CD14-positive monocyte (primary cell): Measurements from ENCODE around the gene LYRM1. TPM values are rescaled to one million over a fixed set of nuclear protein-coding genes. Genes with fewer than 3 reads are reported as not detected.

Source experiments
- DNase-seq, 3 donors: peaks; one replicate each; pipeline ENCODE4 v3.0.0-alpha.2; 2011 to 2022
- H2AFZ ChIP-seq: 2 replicates; pipeline ENCODE4 v1.6.0; 2012; ENCODE audit warnings: mild to moderate bottlenecking, low read depth, low read length, inconsistent platforms; ENCODE audit not compliant: insufficient read depth, poor library complexity, severe bottlenecking
- H3K27ac ChIP-seq, 2 donors: 1 replicate in 1 of 2; 2 replicates in 1 of 2; pipeline ENCODE4 v1.5.1; 2012 to 2013; ENCODE audit warnings: low read length in 2 of 2, control low read depth in 1 of 2, inconsistent platforms in 1 of 2, low read depth in 1 of 2, mild to moderate bottlenecking in 1 of 2
- H3K27me3 ChIP-seq, 2 donors: one replicate each; pipeline versions ENCODE4 v1.6.0 to v1.6.1; 2011 to 2013; ENCODE audit warnings: low read length in 2 of 2; ENCODE audit not compliant: control insufficient read depth in 2 of 2, insufficient read depth in 2 of 2
- H3K36me3 ChIP-seq, 2 donors: replicated peaks in 1 of 2; 1 replicate in 1 of 2; 2 replicates in 1 of 2; pipeline versions ENCODE4 v1.5.1 to v1.6.1; 2012 to 2013; ENCODE audit warnings: low read length in 2 of 2, control low read depth in 1 of 2, inconsistent platforms in 1 of 2, mild to moderate bottlenecking in 1 of 2; ENCODE audit not compliant: insufficient read depth in 2 of 2, control insufficient read depth in 1 of 2
- H3K4me1 ChIP-seq, 2 donors: 1 replicate in 1 of 2; 2 replicates in 1 of 2; pipeline versions ENCODE4 v1.5.1 to v1.6.1; 2012 to 2013; ENCODE audit warnings: low read length in 2 of 2, control low read depth in 1 of 2, inconsistent platforms in 1 of 2, mild to moderate bottlenecking in 1 of 2, moderate library complexity in 1 of 2; ENCODE audit not compliant: insufficient read depth in 2 of 2, control insufficient read depth in 1 of 2
- H3K4me2 ChIP-seq: replicated peaks from 2 replicates; pipeline ENCODE3; 2012; ENCODE audit warnings: low read length, moderate library complexity, mild to moderate bottlenecking; ENCODE audit not compliant: poor library complexity, severe bottlenecking; ENCODE audit errors: extremely low read depth
- H3K4me3 ChIP-seq, 3 experiments: fragments of 200-600 bp in 1 of 3; sonication (generic) in 1 of 3; replicated peaks in 1 of 3; 1 replicate in 2 of 3; 2 replicates in 1 of 3; pipeline ENCODE4 v1.5.1; 2011 to 2013; ENCODE audit warnings: low read length in 3 of 3, mild to moderate bottlenecking in 3 of 3, control low read depth in 2 of 3, low read depth in 2 of 3, inconsistent platforms in 1 of 3, moderate library complexity in 1 of 3
- H3K79me2 ChIP-seq: 2 replicates; pipeline ENCODE4 v1.6.0; 2012; ENCODE audit warnings: mild to moderate bottlenecking, control low read depth, inconsistent platforms, low read length, moderate library complexity; ENCODE audit not compliant: insufficient read depth
- H3K9ac ChIP-seq: 2 replicates; pipeline ENCODE4 v1.6.0; 2017; ENCODE audit warnings: low read length, mild to moderate bottlenecking; ENCODE audit not compliant: insufficient read depth, poor library complexity, severe bottlenecking
- H3K9me3 ChIP-seq, 2 donors: replicated peaks in 1 of 2; 1 replicate in 1 of 2; 2 replicates in 1 of 2; pipeline versions ENCODE4 v1.5.1 to v1.6.1; 2012 to 2013; ENCODE audit warnings: low read length in 2 of 2, control low read depth in 1 of 2; ENCODE audit not compliant: control insufficient read depth in 1 of 2, insufficient read depth in 1 of 2
- H4K20me1 ChIP-seq: 2 replicates; pipeline ENCODE4 v1.6.0; 2012; ENCODE audit warnings: mild to moderate bottlenecking, low read length, control low read depth, moderate library complexity; ENCODE audit not compliant: insufficient read depth
- H3K27ac Mint-ChIP-seq, 7 donors: one replicate each; pipeline ENCODE4 v1.8.0; 2020; ENCODE audit warnings: mild to moderate bottlenecking in 7 of 7, mixed read lengths in 7 of 7, moderate library complexity in 6 of 7, inconsistent platforms in 2 of 7
- H3K27me3 Mint-ChIP-seq, 3 donors: one replicate each; pipeline ENCODE4 v1.8.0; 2021 to 2022; ENCODE audit warnings: low read depth in 3 of 3, mild to moderate bottlenecking in 3 of 3, mixed read lengths in 3 of 3, moderate library complexity in 3 of 3, inconsistent platforms in 1 of 3
- H3K36me3 Mint-ChIP-seq, 2 donors: one replicate each; pipeline ENCODE4 v1.8.0; 2020; ENCODE audit warnings: mixed read lengths in 2 of 2, inconsistent platforms in 1 of 2, mild to moderate bottlenecking in 1 of 2
- H3K4me1 Mint-ChIP-seq: one replicate; pipeline ENCODE4 v1.8.0; 2020; ENCODE audit warnings: mild to moderate bottlenecking, mixed read lengths
- H3K4me3 Mint-ChIP-seq, 2 donors: one replicate each; pipeline ENCODE4 v1.8.0; 2020; ENCODE audit warnings: mild to moderate bottlenecking in 2 of 2, mixed read lengths in 2 of 2, moderate library complexity in 1 of 2
- H3K9me3 Mint-ChIP-seq, 7 donors: one replicate each; pipeline ENCODE4 v1.8.0; 2020 to 2022; ENCODE audit warnings: mixed read lengths in 7 of 7, mild to moderate bottlenecking in 6 of 7, moderate library complexity in 6 of 7, inconsistent platforms in 2 of 7
- CTCF ChIP-seq: fragments of 200-600 bp; IDR thresholded peaks from one replicate; pipeline ENCODE4 v1.8.0; 2022; ENCODE audit warnings: antibody characterized with exemption, mild to moderate bottlenecking
- WGBS: methylation state at CpG from one replicate; pipeline ENCODE4 v1.1.5; 2013; ENCODE audit warnings: missing lambda C conversion rate; ENCODE audit not compliant: insufficient coverage; 5-methylcytosine and 5-hydroxymethylcytosine counted together
- intact Hi-C, 2 donors: fragments of 100-400 bp; cut with micrococcal nuclease; formaldehyde crosslinking; loops; one replicate each; pipeline versions ENCODE4 v1.15.0 to v1.15.1; 2023
- polyA plus RNA-seq, 3 donors: library from polyadenylated mRNA; depleted of rRNA in 1 of 3; unstranded in 2 of 3; stranded (reverse) in 1 of 3; fragments of 300-500 nt in 2 of 3; fragments of >200 nt in 1 of 3; fragmentation: Illumina TruSeq in 2 of 3; gene quantifications; 1 replicate in 2 of 3; 2 replicates in 1 of 3; pipeline ENCODE4 v1.2.3, GENCODE V29; 2012 to 2021

LYRM1 gene
- polyA plus RNA-seq, 3 donors, result 14.8 to 29.5 (median 25.5) TPM

- H3K36me3 Mint-ChIP-seq, result no peaks in the 10 kb centered on the region
- Histone ChIP-seq H3K9ac (no peak overlapping the region), H3K79me2 (no peaks in the 10 kb centered on the region), H3K36me3 (no peaks in the 10 kb centered on the region), H3K9me3 (no peaks in the 10 kb centered on the region), H3K4me2 (no peak overlapping the region), H2AFZ (no peak overlapping the region), H3K4me1 (peaks cover 0 to under 1% of the 10 kb centered on the region in 2 donors), H4K20me1 (no peaks in the 10 kb centered on the region), H3K27me3 (no peaks in the 10 kb centered on the region), H3K4me3 (no peak overlapping the region), H3K27ac (no peak overlapping the region)
- no peak for TF ChIP-seq CTCF
- H3K4me3 Mint-ChIP-seq, result no peak overlapping the region
- no peak for DNase-seq
- peaks cover under 1% of the 10 kb centered on the region for H3K4me1 Mint-ChIP-seq
- no peaks in the 10 kb centered on the region for H3K9me3 Mint-ChIP-seq
- H3K27ac Mint-ChIP-seq, result no peak overlapping the region
- intact Hi-C loops, result loop anchor here in 1 of 2 donors (10.0 kb wide), 1 partner anchor 69 kb away; no protein-coding TSS in a partner anchor
- H3K27me3 Mint-ChIP-seq, result peaks cover 1 to 5% (median 2%) of the 10 kb centered on the region in 3 donors
Measured at GRCh38 chr16:20933589-20933988, 33.0 kb downstream of the LYRM1 start.

- H3K4me3 ChIP-seq, result no peak overlapping the region
- no peaks in the 10 kb centered on the region for H3K9me3 Mint-ChIP-seq
- no peaks in the 10 kb centered on the region for H3K9me3 ChIP-seq
- no peak overlapping the region for H3K9ac ChIP-seq
- H3K36me3 ChIP-seq, result no peaks in the 10 kb centered on the region
- peaks cover 11% of the 10 kb centered on the region for H3K4me1 Mint-ChIP-seq
- H3K27ac Mint-ChIP-seq, result no peak overlapping the region
- DNase-seq, result no peak
- H4K20me1 ChIP-seq, result no peaks in the 10 kb centered on the region
- no peak overlapping the region for H3K4me3 Mint-ChIP-seq
- no peaks in the 10 kb centered on the region for H3K36me3 Mint-ChIP-seq
- intact Hi-C loops, result loop anchor here in 1 of 2 donors (10.0 kb wide), 1 partner anchor 73 kb away; no protein-coding TSS in a partner anchor
- H3K27me3 ChIP-seq, result no peaks in the 10 kb centered on the region
- no peak overlapping the region for H2AFZ ChIP-seq
- 96% methylated on average over 3 of the region's 6 CpGs for WGBS
- H3K27ac ChIP-seq, result no peak overlapping the region
- H3K4me2 ChIP-seq, result no peak overlapping the region
- H3K4me1 ChIP-seq, result peaks cover 9 to 17% of the 10 kb centered on the region in 2 donors
- H3K79me2 ChIP-seq, result no peaks in the 10 kb centered on the region
- H3K27me3 Mint-ChIP-seq, result peaks cover 1 to 5% (median 2%) of the 10 kb centered on the region in 3 donors
- no peak for TF ChIP-seq CTCF
Measured at GRCh38 chr16:20937736-20938135, 37.2 kb downstream of the LYRM1 start.
